HepG2 (cell line): ENCODE results near the gene CRLF1. TPM values are rescaled to one million over a fixed set of nuclear protein-coding genes. Genes with fewer than 3 reads are reported as not detected.

Source experiments
- MEF2D ChIP-seq: sonication (generic); formaldehyde crosslinking; IDR thresholded peaks from 2 replicates; pipeline ENCODE4 v1.5.1; 2020; ENCODE audit warnings: mild to moderate bottlenecking, missing genetic modification reagents
- PRMT3 ChIP-seq: sonication (generic); formaldehyde crosslinking; IDR thresholded peaks from 2 replicates; pipeline ENCODE4 v1.8.1; 2022; ENCODE audit warnings: low read depth, mild to moderate bottlenecking, moderate library complexity, missing genetic modification reagents, borderline replicate concordance
- TBX2 ChIP-seq: sonication (generic); formaldehyde crosslinking; IDR thresholded peaks from 2 replicates; pipeline ENCODE4 v1.5.0; 2020; ENCODE audit warnings: missing genetic modification reagents, mild to moderate bottlenecking, borderline replicate concordance
- TMF1 ChIP-seq: sonication (generic); formaldehyde crosslinking; IDR thresholded peaks from 2 replicates; pipeline ENCODE4 v1.8.1; 2022; ENCODE audit warnings: low read depth, missing genetic modification reagents
- ZNF30 ChIP-seq: sonication (generic); formaldehyde crosslinking; IDR thresholded peaks from 2 replicates; pipeline ENCODE4 v1.5.0; 2020; ENCODE audit warnings: mild to moderate bottlenecking, missing genetic modification reagents
- ZNF34 ChIP-seq: sonication (generic); formaldehyde crosslinking; IDR thresholded peaks from 2 replicates; pipeline ENCODE4 v1.4.0; 2020; ENCODE audit warnings: mild to moderate bottlenecking, missing genetic modification reagents, borderline replicate concordance
- ZNF441 ChIP-seq: sonication (generic); formaldehyde crosslinking; IDR thresholded peaks from 2 replicates; pipeline ENCODE4 v1.7.0; 2021; ENCODE audit warnings: missing genetic modification reagents, borderline replicate concordance
- ZNF772 ChIP-seq: sonication (generic); formaldehyde crosslinking; IDR thresholded peaks from 2 replicates; pipeline ENCODE4 v1.5.0; 2020; ENCODE audit warnings: mild to moderate bottlenecking, missing genetic modification reagents
- ZNF773 ChIP-seq: sonication (generic); formaldehyde crosslinking; IDR thresholded peaks from 2 replicates; pipeline ENCODE4 v1.4.0; 2020; ENCODE audit warnings: missing genetic modification reagents, borderline replicate concordance
- polyA plus RNA-seq, 8 experiments: library from polyadenylated mRNA; depleted of rRNA in 3 of 8; stranded (reverse) in 7 of 8; unstranded in 1 of 8; fragments of >200 nt; fragmentation: Illumina TruSeq in 4 of 8; extraction: Trizol in 4 of 8; gene quantifications; 2 replicates each; pipeline versions ENCODE4 v1.2.1 to v1.2.3, GENCODE V29; 2011 to 2016; ENCODE audit warnings: low read depth in 4 of 8, missing spikeins in 1 of 8, mixed read lengths in 1 of 8; ENCODE audit not compliant: insufficient read depth in 1 of 8
- total RNA-seq, 5 experiments: library from RNA; depleted of rRNA; stranded (reverse); fragments of >200 nt; fragmentation: Illumina TruSeq; extraction: Trizol; gene quantifications; 2 replicates each; pipeline ENCODE4 v1.2.3, GENCODE V29; 2016; ENCODE audit warnings: low read depth in 1 of 5
- TF ChIP-seq, protein P1 (sequence below): sonication (generic); formaldehyde crosslinking; IDR thresholded peaks from 2 replicates; pipeline ENCODE4 v1.8.0; 2022; ENCODE audit warnings: missing genetic modification reagents, mild to moderate bottlenecking, moderate library complexity, borderline replicate concordance
- TF ChIP-seq, protein P2 (sequence below): IDR thresholded peaks from 2 replicates; pipeline ENCODE4 v1.6.1; 2016; ENCODE audit warnings: missing compliant biosample characterization, missing genetic modification reagents, borderline replicate concordance
- TF ChIP-seq, protein P3 (sequence below): sonication (generic); formaldehyde crosslinking; IDR thresholded peaks from 2 replicates; pipeline ENCODE4 v1.4.0; 2020; ENCODE audit warnings: mild to moderate bottlenecking, missing genetic modification reagents
- TF ChIP-seq, protein P4 (sequence below): sonication (generic); formaldehyde crosslinking; IDR thresholded peaks from 2 replicates; pipeline ENCODE4 v1.8.0; 2022; ENCODE audit warnings: missing genetic modification reagents, mild to moderate bottlenecking, inconsistent platforms, borderline replicate concordance
- TF ChIP-seq, protein P5 (sequence below): sonication (generic); formaldehyde crosslinking; IDR thresholded peaks from 2 replicates; pipeline ENCODE4 v1.5.0; 2020; ENCODE audit warnings: missing genetic modification reagents, mild to moderate bottlenecking, borderline replicate concordance
- TF ChIP-seq, protein P6 (sequence below): sonication (generic); formaldehyde crosslinking; IDR thresholded peaks from 2 replicates; pipeline ENCODE4 v1.4.0; 2020; ENCODE audit warnings: missing genetic modification reagents, mild to moderate bottlenecking, borderline replicate concordance

CRLF1 gene
- total and polyA plus RNA-seq, 2 of the 13 experiments (the other 11 are each of a cell fraction or from before 2014, with no cell fraction given): 217 to 296 TPM

DNA sequence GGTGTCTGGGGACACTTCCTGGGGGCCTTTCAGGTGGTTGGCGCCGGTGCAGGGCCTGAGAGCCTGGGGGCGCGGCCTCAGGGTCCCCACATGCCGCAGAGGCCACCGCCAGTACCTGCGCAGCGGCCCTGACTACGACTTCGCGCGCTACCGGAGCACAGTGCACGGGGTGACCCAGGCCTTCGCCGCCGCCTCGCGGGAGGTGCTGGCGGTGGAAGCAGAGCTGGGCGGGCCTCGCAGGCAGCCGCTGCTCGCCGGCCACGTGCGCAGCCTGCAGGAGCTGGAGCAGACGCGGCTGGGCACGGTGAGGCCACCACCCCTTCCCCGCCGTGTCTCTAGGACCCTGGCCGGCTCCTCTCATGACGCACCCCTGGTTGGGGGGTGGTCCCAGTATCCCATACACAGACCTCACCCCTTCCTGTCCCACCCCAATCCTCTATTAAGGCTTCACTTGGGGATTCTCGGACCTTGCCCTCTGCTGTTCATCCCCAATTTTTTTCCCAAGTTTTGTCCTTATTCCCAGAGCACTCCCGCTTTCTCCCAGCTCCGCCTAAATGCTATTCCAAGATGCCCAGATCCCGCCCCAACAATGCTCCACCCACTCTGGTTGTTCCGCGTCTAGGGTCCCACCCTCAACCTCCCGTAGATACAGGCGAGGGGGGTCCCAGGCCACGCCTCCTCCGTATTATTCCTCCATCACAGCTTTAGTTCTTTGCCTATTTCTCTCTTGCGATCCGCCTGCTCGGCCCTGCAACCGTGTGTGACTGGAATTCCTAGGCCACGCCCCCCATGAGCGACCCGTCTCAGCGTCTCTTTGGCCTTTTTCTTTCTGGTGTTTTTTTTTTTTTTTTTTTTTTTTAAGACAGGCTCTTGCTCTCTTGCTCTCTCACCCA lies 17.0 kb downstream of the CRLF1 start (continued):
- TF ChIP-seq, protein P1, sequence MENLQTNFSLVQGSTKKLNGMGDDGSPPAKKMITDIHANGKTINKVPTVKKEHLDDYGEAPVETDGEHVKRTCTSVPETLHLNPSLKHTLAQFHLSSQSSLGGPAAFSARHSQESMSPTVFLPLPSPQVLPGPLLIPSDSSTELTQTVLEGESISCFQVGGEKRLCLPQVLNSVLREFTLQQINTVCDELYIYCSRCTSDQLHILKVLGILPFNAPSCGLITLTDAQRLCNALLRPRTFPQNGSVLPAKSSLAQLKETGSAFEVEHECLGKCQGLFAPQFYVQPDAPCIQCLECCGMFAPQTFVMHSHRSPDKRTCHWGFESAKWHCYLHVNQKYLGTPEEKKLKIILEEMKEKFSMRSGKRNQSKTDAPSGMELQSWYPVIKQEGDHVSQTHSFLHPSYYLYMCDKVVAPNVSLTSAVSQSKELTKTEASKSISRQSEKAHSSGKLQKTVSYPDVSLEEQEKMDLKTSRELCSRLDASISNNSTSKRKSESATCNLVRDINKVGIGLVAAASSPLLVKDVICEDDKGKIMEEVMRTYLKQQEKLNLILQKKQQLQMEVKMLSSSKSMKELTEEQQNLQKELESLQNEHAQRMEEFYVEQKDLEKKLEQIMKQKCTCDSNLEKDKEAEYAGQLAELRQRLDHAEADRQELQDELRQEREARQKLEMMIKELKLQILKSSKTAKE: 0 out of 2 replicates have a peak, but pooled peaks have one; percentile 9
- TF ChIP-seq ZNF773 (CRISPR knock-in tag) (peak; percentile 96), ZNF772 (CRISPR knock-in tag) (peak; percentile 97), TBX2 (CRISPR knock-in tag) (peak; percentile 84; the same call in 1 of the 2 replicates), ZNF34 (CRISPR knock-in tag) (peak; percentile 20; the same call in 1 of the 2 replicates), ZNF30 (peak; percentile 79; the same call in 1 of the 2 replicates), TMF1 (CRISPR knock-in tag) (peak; percentile 72), MEF2D (CRISPR knock-in tag) (peak; percentile 45; the same call in 1 of the 2 replicates), PRMT3 (CRISPR knock-in tag) (peak; percentile 88; the same call in 1 of the 2 replicates), ZNF441 (CRISPR knock-in tag) (peak; percentile 66; the same call in 1 of the 2 replicates)
- TF ChIP-seq, protein P2, sequence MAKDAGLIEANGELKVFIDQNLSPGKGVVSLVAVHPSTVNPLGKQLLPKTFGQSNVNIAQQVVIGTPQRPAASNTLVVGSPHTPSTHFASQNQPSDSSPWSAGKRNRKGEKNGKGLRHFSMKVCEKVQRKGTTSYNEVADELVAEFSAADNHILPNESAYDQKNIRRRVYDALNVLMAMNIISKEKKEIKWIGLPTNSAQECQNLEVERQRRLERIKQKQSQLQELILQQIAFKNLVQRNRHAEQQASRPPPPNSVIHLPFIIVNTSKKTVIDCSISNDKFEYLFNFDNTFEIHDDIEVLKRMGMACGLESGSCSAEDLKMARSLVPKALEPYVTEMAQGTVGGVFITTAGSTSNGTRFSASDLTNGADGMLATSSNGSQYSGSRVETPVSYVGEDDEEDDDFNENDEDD (CRISPR knock-in tag): peak; percentile 97
- TF ChIP-seq, protein P3, sequence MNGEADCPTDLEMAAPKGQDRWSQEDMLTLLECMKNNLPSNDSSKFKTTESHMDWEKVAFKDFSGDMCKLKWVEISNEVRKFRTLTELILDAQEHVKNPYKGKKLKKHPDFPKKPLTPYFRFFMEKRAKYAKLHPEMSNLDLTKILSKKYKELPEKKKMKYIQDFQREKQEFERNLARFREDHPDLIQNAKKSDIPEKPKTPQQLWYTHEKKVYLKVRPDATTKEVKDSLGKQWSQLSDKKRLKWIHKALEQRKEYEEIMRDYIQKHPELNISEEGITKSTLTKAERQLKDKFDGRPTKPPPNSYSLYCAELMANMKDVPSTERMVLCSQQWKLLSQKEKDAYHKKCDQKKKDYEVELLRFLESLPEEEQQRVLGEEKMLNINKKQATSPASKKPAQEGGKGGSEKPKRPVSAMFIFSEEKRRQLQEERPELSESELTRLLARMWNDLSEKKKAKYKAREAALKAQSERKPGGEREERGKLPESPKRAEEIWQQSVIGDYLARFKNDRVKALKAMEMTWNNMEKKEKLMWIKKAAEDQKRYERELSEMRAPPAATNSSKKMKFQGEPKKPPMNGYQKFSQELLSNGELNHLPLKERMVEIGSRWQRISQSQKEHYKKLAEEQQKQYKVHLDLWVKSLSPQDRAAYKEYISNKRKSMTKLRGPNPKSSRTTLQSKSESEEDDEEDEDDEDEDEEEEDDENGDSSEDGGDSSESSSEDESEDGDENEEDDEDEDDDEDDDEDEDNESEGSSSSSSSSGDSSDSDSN (CRISPR knock-in tag): peak; percentile 87
- TF ChIP-seq, protein P4, sequence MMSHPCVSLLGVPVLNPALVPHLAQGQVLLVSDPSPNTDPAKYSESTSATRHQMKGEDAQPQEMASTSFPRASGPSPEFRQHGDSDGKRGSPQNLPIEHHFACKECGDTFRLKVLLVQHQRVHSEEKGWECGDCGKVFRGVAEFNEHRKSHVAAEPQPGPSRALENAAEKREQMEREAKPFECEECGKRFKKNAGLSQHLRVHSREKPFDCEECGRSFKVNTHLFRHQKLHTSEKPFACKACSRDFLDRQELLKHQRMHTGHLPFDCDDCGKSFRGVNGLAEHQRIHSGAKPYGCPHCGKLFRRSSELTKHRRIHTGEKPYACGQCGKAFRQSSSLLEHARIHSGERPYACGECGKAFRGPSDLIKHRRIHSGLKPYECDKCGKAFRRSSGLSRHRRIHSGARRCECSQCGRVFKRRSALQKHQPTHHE (CRISPR knock-in tag): peak; percentile 50; the same call in 1 of the 2 replicates
- TF ChIP-seq, protein P5, sequence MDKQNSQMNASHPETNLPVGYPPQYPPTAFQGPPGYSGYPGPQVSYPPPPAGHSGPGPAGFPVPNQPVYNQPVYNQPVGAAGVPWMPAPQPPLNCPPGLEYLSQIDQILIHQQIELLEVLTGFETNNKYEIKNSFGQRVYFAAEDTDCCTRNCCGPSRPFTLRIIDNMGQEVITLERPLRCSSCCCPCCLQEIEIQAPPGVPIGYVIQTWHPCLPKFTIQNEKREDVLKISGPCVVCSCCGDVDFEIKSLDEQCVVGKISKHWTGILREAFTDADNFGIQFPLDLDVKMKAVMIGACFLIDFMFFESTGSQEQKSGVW: no peak
- TF ChIP-seq, protein P6, sequence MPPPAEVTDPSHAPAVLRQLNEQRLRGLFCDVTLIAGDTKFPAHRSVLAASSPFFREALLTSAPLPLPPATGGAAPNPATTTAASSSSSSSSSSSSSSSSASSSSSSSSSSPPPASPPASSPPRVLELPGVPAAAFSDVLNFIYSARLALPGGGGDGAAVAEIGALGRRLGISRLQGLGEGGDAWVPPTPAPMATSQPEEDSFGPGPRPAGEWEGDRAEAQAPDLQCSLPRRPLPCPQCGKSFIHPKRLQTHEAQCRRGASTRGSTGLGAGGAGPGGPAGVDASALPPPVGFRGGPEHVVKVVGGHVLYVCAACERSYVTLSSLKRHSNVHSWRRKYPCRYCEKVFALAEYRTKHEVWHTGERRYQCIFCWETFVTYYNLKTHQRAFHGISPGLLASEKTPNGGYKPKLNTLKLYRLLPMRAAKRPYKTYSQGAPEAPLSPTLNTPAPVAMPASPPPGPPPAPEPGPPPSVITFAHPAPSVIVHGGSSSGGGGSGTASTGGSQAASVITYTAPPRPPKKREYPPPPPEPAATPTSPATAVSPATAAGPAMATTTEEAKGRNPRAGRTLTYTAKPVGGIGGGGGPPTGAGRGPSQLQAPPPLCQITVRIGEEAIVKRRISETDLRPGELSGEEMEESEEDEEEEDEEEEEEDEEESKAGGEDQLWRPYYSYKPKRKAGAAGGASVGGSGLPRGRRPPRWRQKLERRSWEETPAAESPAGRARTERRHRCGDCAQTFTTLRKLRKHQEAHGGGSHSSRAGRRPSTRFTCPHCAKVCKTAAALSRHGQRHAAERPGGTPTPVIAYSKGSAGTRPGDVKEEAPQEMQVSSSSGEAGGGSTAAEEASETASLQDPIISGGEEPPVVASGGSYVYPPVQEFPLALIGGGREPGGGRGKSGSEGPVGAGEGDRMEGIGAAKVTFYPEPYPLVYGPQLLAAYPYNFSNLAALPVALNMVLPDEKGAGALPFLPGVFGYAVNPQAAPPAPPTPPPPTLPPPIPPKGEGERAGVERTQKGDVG (CRISPR knock-in tag): peak; percentile 82; the same call in 1 of the 2 replicates
